ENCODE measurements around the gene CREB3.
A peak's percentile ranks its signal among the peaks of the same experiment; 100 is the strongest.

Gene CREB3, protein sequence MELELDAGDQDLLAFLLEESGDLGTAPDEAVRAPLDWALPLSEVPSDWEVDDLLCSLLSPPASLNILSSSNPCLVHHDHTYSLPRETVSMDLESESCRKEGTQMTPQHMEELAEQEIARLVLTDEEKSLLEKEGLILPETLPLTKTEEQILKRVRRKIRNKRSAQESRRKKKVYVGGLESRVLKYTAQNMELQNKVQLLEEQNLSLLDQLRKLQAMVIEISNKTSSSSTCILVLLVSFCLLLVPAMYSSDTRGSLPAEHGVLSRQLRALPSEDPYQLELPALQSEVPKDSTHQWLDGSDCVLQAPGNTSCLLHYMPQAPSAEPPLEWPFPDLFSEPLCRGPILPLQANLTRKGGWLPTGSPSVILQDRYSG

GRCh38 chr9:35732185-35732799 is at the start of gene CREB3, which contains the start of gene TLN1:
Gene CREB3 (plus strand): TSS chr9:35732666. CDS start chr9:35732773, 107 bp downstream.
Gene TLN1 (minus strand): TSS chr9:35732195. CDS start chr9:35725694, 6,501 bp downstream.
- peak within 1 kb of the TSS; percentile 9 for H3K27ac ChIP-seq (ENCODE audit: low read length)
- H3K9ac ChIP-seq (ENCODE audit: low read depth, low read length): peak within 1 kb of the TSS; percentile 81
- peak within 1 kb of the TSS; percentile 89 for H3K4me3 ChIP-seq (ENCODE audit: low read length)
- no peaks in the 10 kb centered on the region for H3K9me3 ChIP-seq (ENCODE audit: insufficient read depth, low read depth, low read length)
- peaks cover 37% of the 10 kb centered on the region for H3K4me1 ChIP-seq (ENCODE audit: insufficient read depth, low read length)
- peaks cover 33% of the 10 kb centered on the region for H3K36me3 ChIP-seq (ENCODE audit: insufficient read depth, low read depth, low read length)
- H3K27me3 ChIP-seq (ENCODE audit: insufficient read depth, low read length): no peaks in the 10 kb centered on the region

- Histone ChIP-seq H3K27me3 (ENCODE audit: insufficient read depth, low read length) (no peaks in the 10 kb centered on the region), H3K27ac (ENCODE audit: low read length) (no peak overlapping the region), H3K4me3 (ENCODE audit: low read length) (no peak overlapping the region), H3K9me3 (ENCODE audit: insufficient read depth, low read depth, low read length) (no peaks in the 10 kb centered on the region), H3K36me3 (ENCODE audit: insufficient read depth, low read depth, low read length) (peaks cover 70% of the 10 kb centered on the region), H3K9ac (ENCODE audit: low read depth, low read length) (no peak overlapping the region), H3K4me1 (ENCODE audit: insufficient read depth, low read length) (peaks cover 3% of the 10 kb centered on the region; the same call in 1 of the 2 replicates)
Observed at GRCh38 chr9:35683323-35683722, 49.1 kb upstream of the CREB3 start.

- Histone ChIP-seq H3K36me3 (ENCODE audit: insufficient read depth, low read depth, low read length) (peaks cover 78% of the 10 kb centered on the region), H3K27me3 (ENCODE audit: insufficient read depth, low read length) (no peaks in the 10 kb centered on the region), H3K4me3 (ENCODE audit: low read length) (no peak overlapping the region), H3K4me1 (ENCODE audit: insufficient read depth, low read length) (peaks cover 8% of the 10 kb centered on the region), H3K27ac (ENCODE audit: low read length) (no peak overlapping the region), H3K9me3 (ENCODE audit: insufficient read depth, low read depth, low read length) (no peaks in the 10 kb centered on the region), H3K9ac (ENCODE audit: low read depth, low read length) (no peak overlapping the region)
Observed at GRCh38 chr9:35684921-35685320, 47.5 kb upstream of the CREB3 start.

DNA sequence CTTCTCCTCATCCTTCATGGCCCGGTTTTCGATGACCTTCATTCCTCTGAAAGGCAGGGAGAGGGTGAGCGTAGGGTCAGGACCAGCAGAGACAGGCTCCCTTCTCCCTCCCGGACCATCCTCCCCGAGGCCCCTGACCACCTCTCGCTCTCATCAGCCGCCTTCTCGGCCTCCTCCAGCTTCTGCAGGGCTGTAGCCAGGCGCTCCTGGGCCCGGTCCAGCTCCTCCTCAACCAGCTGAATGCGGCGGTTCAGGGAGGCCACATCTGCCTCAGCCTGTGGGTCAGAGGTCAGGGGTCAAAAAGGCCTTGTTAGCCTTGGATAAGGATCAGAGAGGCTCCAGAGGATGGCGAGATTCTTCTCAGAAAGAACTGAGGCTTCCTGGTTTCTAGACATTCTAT is 47.0 kb upstream of the CREB3 start:
- peaks cover 78% of the 10 kb centered on the region for H3K36me3 ChIP-seq (ENCODE audit: insufficient read depth, low read depth, low read length)
- no peak overlapping the region for H3K4me3 ChIP-seq (ENCODE audit: low read length)
- H3K27ac ChIP-seq (ENCODE audit: low read length): no peak overlapping the region
- H3K9ac ChIP-seq (ENCODE audit: low read depth, low read length): no peak overlapping the region
- peaks cover 8% of the 10 kb centered on the region for H3K4me1 ChIP-seq (ENCODE audit: insufficient read depth, low read length)
- no peaks in the 10 kb centered on the region for H3K9me3 ChIP-seq (ENCODE audit: insufficient read depth, low read depth, low read length)
- no peaks in the 10 kb centered on the region for H3K27me3 ChIP-seq (ENCODE audit: insufficient read depth, low read length)

- H3K27ac ChIP-seq (ENCODE audit: low read length): no peak overlapping the region
- no peak overlapping the region for H3K4me3 ChIP-seq (ENCODE audit: low read length)
- no peak overlapping the region for H3K9ac ChIP-seq (ENCODE audit: low read depth, low read length)
- peaks cover 76% of the 10 kb centered on the region for H3K36me3 ChIP-seq (ENCODE audit: insufficient read depth, low read depth, low read length)
- H3K9me3 ChIP-seq (ENCODE audit: insufficient read depth, low read depth, low read length): no peaks in the 10 kb centered on the region
- H3K27me3 ChIP-seq (ENCODE audit: insufficient read depth, low read length): no peaks in the 10 kb centered on the region
- peaks cover 11% of the 10 kb centered on the region for H3K4me1 ChIP-seq (ENCODE audit: insufficient read depth, low read length)
Observed at GRCh38 chr9:35686222-35687203, 46.0 kb upstream of the CREB3 start.

- Histone ChIP-seq H3K27ac (ENCODE audit: low read length) (no peak overlapping the region), H3K36me3 (ENCODE audit: insufficient read depth, low read depth, low read length) (peaks cover 68% of the 10 kb centered on the region), H3K4me1 (ENCODE audit: insufficient read depth, low read length) (peaks cover 11% of the 10 kb centered on the region), H3K9me3 (ENCODE audit: insufficient read depth, low read depth, low read length) (no peaks in the 10 kb centered on the region), H3K4me3 (ENCODE audit: low read length) (no peak overlapping the region; the same call in 1 of the 2 replicates), H3K9ac (ENCODE audit: low read depth, low read length) (no peak overlapping the region), H3K27me3 (ENCODE audit: insufficient read depth, low read length) (no peaks in the 10 kb centered on the region)
Observed at GRCh38 chr9:35687306-35687705, 45.2 kb upstream of the CREB3 start.

- H3K36me3 ChIP-seq (ENCODE audit: insufficient read depth, low read depth, low read length): peaks cover 61% of the 10 kb centered on the region
- H3K4me1 ChIP-seq (ENCODE audit: insufficient read depth, low read length): peaks cover 11% of the 10 kb centered on the region
- H3K4me3 ChIP-seq (ENCODE audit: low read length): peak overlapping the region; percentile 87
- no peaks in the 10 kb centered on the region for H3K9me3 ChIP-seq (ENCODE audit: insufficient read depth, low read depth, low read length)
- H3K27ac ChIP-seq (ENCODE audit: low read length): no peak overlapping the region
- H3K27me3 ChIP-seq (ENCODE audit: insufficient read depth, low read length): no peaks in the 10 kb centered on the region
- H3K9ac ChIP-seq (ENCODE audit: low read depth, low read length): peak overlapping the region; percentile 94; the same call in 1 of the 2 replicates
Observed at GRCh38 chr9:35687972-35688557, 44.4 kb upstream of the CREB3 start.

GRCh38 chr9:35688558-35689541 is 43.6 kb upstream of the CREB3 start:
- Histone ChIP-seq H3K9ac (ENCODE audit: low read depth, low read length) (peak overlapping the region; percentile 94), H3K4me1 (ENCODE audit: insufficient read depth, low read length) (peaks cover 11% of the 10 kb centered on the region), H3K4me3 (ENCODE audit: low read length) (peak overlapping the region; percentile 87), H3K36me3 (ENCODE audit: insufficient read depth, low read depth, low read length) (peaks cover 53% of the 10 kb centered on the region), H3K27ac (ENCODE audit: low read length) (peak overlapping the region; percentile 97), H3K9me3 (ENCODE audit: insufficient read depth, low read depth, low read length) (no peaks in the 10 kb centered on the region), H3K27me3 (ENCODE audit: insufficient read depth, low read length) (no peaks in the 10 kb centered on the region)

GRCh38 chr9:35689542-35690293 is 42.7 kb upstream of the CREB3 start, which contains the start of gene TPM2:
Gene TPM2 (minus strand): TSS chr9:35689925. CDS start chr9:35689817, 108 bp downstream.
- H3K9ac ChIP-seq (ENCODE audit: low read depth, low read length): peak within 1 kb of the TSS; percentile 94

GRCh38 chr9:35690294-35690613 is 42.2 kb upstream of the CREB3 start:
- peak overlapping the region; percentile 81 for H3K27ac ChIP-seq (ENCODE audit: low read length)
- no peaks in the 10 kb centered on the region for H3K27me3 ChIP-seq (ENCODE audit: insufficient read depth, low read length)
- H3K9ac ChIP-seq (ENCODE audit: low read depth, low read length): peak overlapping the region; percentile 94; the same call in 1 of the 2 replicates
- H3K9me3 ChIP-seq (ENCODE audit: insufficient read depth, low read depth, low read length): no peaks in the 10 kb centered on the region
- H3K4me3 ChIP-seq (ENCODE audit: low read length): peak overlapping the region; percentile 87
- H3K36me3 ChIP-seq (ENCODE audit: insufficient read depth, low read depth, low read length): peaks cover 39% of the 10 kb centered on the region
- H3K4me1 ChIP-seq (ENCODE audit: insufficient read depth, low read length): peaks cover 11% of the 10 kb centered on the region

More at GRCh38 chr9:35689542-35690293, 42.7 kb upstream of the CREB3 start, which contains the start of gene TPM2:
- peak within 1 kb of the TSS; percentile 87 for H3K4me3 ChIP-seq (ENCODE audit: low read length)
- H3K36me3 ChIP-seq (ENCODE audit: insufficient read depth, low read depth, low read length): peaks cover 44% of the 10 kb centered on the region
- H3K27ac ChIP-seq (ENCODE audit: low read length): peak within 1 kb of the TSS; percentile 97
- H3K4me1 ChIP-seq (ENCODE audit: insufficient read depth, low read length): peaks cover 11% of the 10 kb centered on the region
- H3K9me3 ChIP-seq (ENCODE audit: insufficient read depth, low read depth, low read length): no peaks in the 10 kb centered on the region
- H3K27me3 ChIP-seq (ENCODE audit: insufficient read depth, low read length): no peaks in the 10 kb centered on the region
